ENCODE results near the gene SERPINI2. TPM values are rescaled to one million over a fixed set of nuclear protein-coding genes. Genes with fewer than 3 reads are reported as not detected.
"Not testable (repeated sequence)": the region's sequence is repeated elsewhere in the genome, so short reads cannot be mapped to it uniquely, and the experiment has no call there.

SERPINI2 gene
- total and polyA plus RNA-seq, 2 donors (not counting 3 experiments of a cell fraction or from before 2014, with no cell fraction given) = not detected

DNA sequence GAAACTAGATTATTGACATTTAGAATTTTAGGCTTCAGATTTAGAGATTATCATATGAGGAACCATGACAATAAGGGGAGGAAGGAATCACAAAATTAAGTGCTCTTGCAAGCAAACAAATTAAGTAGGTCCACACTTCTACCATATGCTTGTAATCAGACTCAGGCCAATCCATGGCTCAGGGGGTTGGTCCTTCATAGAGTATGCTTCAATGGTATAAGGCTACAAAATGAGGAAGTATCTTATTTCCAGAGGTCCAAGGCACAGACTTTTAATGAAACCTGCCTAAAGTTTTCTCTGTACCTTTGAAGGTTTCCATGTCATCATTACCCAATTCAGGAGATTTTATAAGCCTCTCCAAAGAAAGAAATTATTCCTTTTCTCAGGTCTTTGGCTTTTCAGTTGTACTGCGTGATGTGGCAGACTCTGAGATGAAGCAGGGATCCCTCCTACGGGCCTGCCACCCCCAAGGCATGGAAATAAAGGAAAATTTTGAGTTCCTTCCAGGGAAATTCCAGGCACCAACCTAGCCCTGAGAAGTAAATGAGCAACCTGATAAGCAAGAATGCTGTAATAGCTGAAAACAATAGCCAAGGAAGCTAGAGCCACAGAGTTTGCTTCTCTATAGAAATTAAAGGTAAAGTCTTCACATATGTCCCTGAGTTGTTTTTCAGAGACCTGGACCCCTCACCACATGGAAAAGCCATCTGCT, 36.3 kb downstream of the SERPINI2 start:
- intact Hi-C loops (cut with micrococcal nuclease) = no loop called here
- H3K9me3 ChIP-seq (replicated peaks; ENCODE audit: control insufficient read depth, insufficient read depth, low read length) = no peaks in the 10 kb centered on the region
- DNase-seq (ENCODE audit: low read depth, low spot score) (no peak), FAIRE-seq (no peak)
- ChIA-PET CTCF (no interaction called here), POLR2A (no interaction called here)
- H3K36me3 ChIP-seq (ENCODE audit: control insufficient read depth in 2 of 2, extremely low read depth in 1 of 2, insufficient read depth in 2 of 2, low read length in 2 of 2) = no peaks in the 10 kb centered on the region
- TF ChIP-seq FOS (IDR thresholded peaks at IDR 0.05; ENCODE audit: borderline replicate concordance, insufficient read depth, low read length) (no peak), MYC (IDR thresholded peaks at IDR 0.05; ENCODE audit: low read depth, low read length) (no peak), EZH2 (IDR thresholded peaks at IDR 0.05; ENCODE audit: borderline replicate concordance, low read depth, low read length, severe bottlenecking) (no peak), JUN (IDR thresholded peaks at IDR 0.05; ENCODE audit: borderline replicate concordance, insufficient read depth, insufficient read length, low read depth) (no peak), POLR2AphosphoS5 (IDR thresholded peaks at IDR 0.05; ENCODE audit: insufficient read depth, low read depth, low read length) (no peak), GATA2 (IDR thresholded peaks at IDR 0.05; ENCODE audit: insufficient read depth, insufficient read length, low read depth, low read length) (no peak), POLR2A (IDR thresholded peaks at IDR 0.05; ENCODE audit: low read depth, low read length) (no peak)
- TF ChIP-seq, protein P1, sequence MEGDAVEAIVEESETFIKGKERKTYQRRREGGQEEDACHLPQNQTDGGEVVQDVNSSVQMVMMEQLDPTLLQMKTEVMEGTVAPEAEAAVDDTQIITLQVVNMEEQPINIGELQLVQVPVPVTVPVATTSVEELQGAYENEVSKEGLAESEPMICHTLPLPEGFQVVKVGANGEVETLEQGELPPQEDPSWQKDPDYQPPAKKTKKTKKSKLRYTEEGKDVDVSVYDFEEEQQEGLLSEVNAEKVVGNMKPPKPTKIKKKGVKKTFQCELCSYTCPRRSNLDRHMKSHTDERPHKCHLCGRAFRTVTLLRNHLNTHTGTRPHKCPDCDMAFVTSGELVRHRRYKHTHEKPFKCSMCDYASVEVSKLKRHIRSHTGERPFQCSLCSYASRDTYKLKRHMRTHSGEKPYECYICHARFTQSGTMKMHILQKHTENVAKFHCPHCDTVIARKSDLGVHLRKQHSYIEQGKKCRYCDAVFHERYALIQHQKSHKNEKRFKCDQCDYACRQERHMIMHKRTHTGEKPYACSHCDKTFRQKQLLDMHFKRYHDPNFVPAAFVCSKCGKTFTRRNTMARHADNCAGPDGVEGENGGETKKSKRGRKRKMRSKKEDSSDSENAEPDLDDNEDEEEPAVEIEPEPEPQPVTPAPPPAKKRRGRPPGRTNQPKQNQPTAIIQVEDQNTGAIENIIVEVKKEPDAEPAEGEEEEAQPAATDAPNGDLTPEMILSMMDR (IDR thresholded peaks at IDR 0.05; ENCODE audit: extremely low read depth in 1 of 2, insufficient read depth in 1 of 2, low read depth in 1 of 2, low read length in 2 of 2) = no peak
- TF ChIP-seq, protein P2, sequence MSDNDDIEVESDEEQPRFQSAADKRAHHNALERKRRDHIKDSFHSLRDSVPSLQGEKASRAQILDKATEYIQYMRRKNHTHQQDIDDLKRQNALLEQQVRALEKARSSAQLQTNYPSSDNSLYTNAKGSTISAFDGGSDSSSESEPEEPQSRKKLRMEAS (IDR thresholded peaks at IDR 0.05; ENCODE audit: insufficient read depth, insufficient read length) = no peak
- no peak overlapping the region for H3K9ac ChIP-seq (replicated peaks; ENCODE audit: extremely low read depth, insufficient read depth, low read length)
- H3K4me3 ChIP-seq (replicated peaks in 1 of 3; ENCODE audit: insufficient read depth in 1 of 3, low read depth in 1 of 3, low read length in 3 of 3) = no peak overlapping the region
- dilution Hi-C loops (cut with MboI; ENCODE audit: extremely low pct_ligation_motif_present, low sequenced_read_pairs) = no loop called here
- H3K27ac ChIP-seq (ENCODE audit: insufficient read depth, low read depth, low read length) = no peak overlapping the region
- H3K4me1 ChIP-seq (ENCODE audit: control insufficient read depth, extremely low read depth, insufficient read depth, low read length) = no peaks in the 10 kb centered on the region
- H3K9me1 ChIP-seq (replicated peaks; ENCODE audit: control insufficient read depth, extremely low read depth, insufficient read depth, low read length) = no peaks in the 10 kb centered on the region
- no peaks in the 10 kb centered on the region for H3K27me3 ChIP-seq (ENCODE audit: control insufficient read depth in 2 of 2, insufficient read depth in 2 of 2, low read length in 2 of 2)
- H2AFZ ChIP-seq (ENCODE audit: low read depth, low read length) = no peak overlapping the region
- no peaks in the 10 kb centered on the region for H4K20me1 ChIP-seq (replicated peaks; ENCODE audit: control insufficient read depth, extremely low read depth, insufficient read depth, low read length)
- no TSS peak for BruUV-seq (replicated peaks)
- no peaks in the 10 kb centered on the region for H3K79me2 ChIP-seq (ENCODE audit: control insufficient read depth, insufficient read depth, low read length)
- no peak overlapping the region for H3K4me2 ChIP-seq (ENCODE audit: insufficient read depth, low read length)

DNA sequence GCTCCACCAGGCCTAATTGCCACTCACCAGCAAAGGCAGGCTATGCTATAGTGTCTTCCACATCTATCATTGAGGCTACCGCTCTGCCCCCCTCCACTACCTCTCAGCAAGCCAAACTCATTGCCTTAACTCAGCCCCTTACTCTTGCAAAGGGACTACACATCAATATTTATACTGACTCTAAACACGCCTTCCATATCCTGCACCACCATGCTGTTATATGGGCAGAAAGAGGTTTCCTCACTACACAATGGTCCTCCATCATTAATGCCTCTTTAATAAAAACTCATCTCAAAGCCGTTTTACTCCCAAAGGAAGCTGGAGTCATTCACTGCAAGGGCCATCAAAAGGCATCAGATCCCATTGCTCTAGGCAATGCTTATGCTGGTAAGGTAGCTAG, 46.9 kb downstream of the SERPINI2 start:
- H3K27me3 ChIP-seq (ENCODE audit: control insufficient read depth in 2 of 2, insufficient read depth in 2 of 2, low read length in 2 of 2); DNase-seq (ENCODE audit: low read depth, low spot score); H3K9me1 ChIP-seq (replicated peaks; ENCODE audit: control insufficient read depth, extremely low read depth, insufficient read depth, low read length); POLR2A ChIA-PET; H3K4me1 ChIP-seq (ENCODE audit: control insufficient read depth, extremely low read depth, insufficient read depth, low read length); H3K9me3 ChIP-seq (replicated peaks; ENCODE audit: control insufficient read depth, insufficient read depth, low read length); H3K4me3 ChIP-seq (replicated peaks in 1 of 3; ENCODE audit: insufficient read depth in 1 of 3, low read depth in 1 of 3, low read length in 3 of 3); H4K20me1 ChIP-seq (replicated peaks; ENCODE audit: control insufficient read depth, extremely low read depth, insufficient read depth, low read length); H3K36me3 ChIP-seq (ENCODE audit: control insufficient read depth in 2 of 2, extremely low read depth in 1 of 2, insufficient read depth in 2 of 2, low read length in 2 of 2); H3K4me2 ChIP-seq (ENCODE audit: insufficient read depth, low read length); CTCF ChIA-PET; H2AFZ ChIP-seq (ENCODE audit: low read depth, low read length); H3K27ac ChIP-seq (ENCODE audit: insufficient read depth, low read depth, low read length); BruUV-seq (replicated peaks); FAIRE-seq; intact Hi-C loops (cut with micrococcal nuclease); H3K9ac ChIP-seq (replicated peaks; ENCODE audit: extremely low read depth, insufficient read depth, low read length); dilution Hi-C loops (cut with MboI; ENCODE audit: extremely low pct_ligation_motif_present, low sequenced_read_pairs); H3K79me2 ChIP-seq (ENCODE audit: control insufficient read depth, insufficient read depth, low read length): not testable (repeated sequence)

DNA sequence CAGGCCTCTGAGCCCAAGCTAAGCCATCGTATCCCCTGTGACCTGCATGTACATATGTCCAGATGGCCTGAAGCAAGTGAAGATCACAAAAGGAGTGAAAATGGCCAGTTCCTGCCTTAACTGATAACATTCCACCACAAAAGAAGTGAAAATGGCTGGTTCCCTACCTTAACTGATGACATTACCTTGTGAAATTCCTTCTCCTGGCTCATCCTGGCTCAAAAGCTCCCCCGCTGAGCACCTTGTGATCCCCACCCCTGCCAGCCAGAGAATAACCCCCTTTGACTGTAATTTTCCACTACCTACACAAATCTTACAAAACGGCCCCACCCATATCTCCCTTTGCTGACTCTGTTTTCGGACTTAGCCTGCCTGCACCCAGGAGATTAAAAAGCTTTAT, 51.4 kb downstream of the SERPINI2 start:
- H3K4me2 ChIP-seq (ENCODE audit: insufficient read depth, low read length); H3K27me3 ChIP-seq (ENCODE audit: control insufficient read depth in 2 of 2, insufficient read depth in 2 of 2, low read length in 2 of 2); H3K27ac ChIP-seq (ENCODE audit: insufficient read depth, low read depth, low read length); dilution Hi-C loops (cut with MboI; ENCODE audit: extremely low pct_ligation_motif_present, low sequenced_read_pairs); H2AFZ ChIP-seq (ENCODE audit: low read depth, low read length); H3K9me1 ChIP-seq (replicated peaks; ENCODE audit: control insufficient read depth, extremely low read depth, insufficient read depth, low read length); H3K4me1 ChIP-seq (ENCODE audit: control insufficient read depth, extremely low read depth, insufficient read depth, low read length); POLR2A ChIA-PET; H3K4me3 ChIP-seq (replicated peaks in 1 of 3; ENCODE audit: insufficient read depth in 1 of 3, low read depth in 1 of 3, low read length in 3 of 3); H3K79me2 ChIP-seq (ENCODE audit: control insufficient read depth, insufficient read depth, low read length); FAIRE-seq; H3K36me3 ChIP-seq (ENCODE audit: control insufficient read depth in 2 of 2, extremely low read depth in 1 of 2, insufficient read depth in 2 of 2, low read length in 2 of 2); H3K9ac ChIP-seq (replicated peaks; ENCODE audit: extremely low read depth, insufficient read depth, low read length); intact Hi-C loops (cut with micrococcal nuclease); CTCF ChIA-PET; BruUV-seq (replicated peaks); H4K20me1 ChIP-seq (replicated peaks; ENCODE audit: control insufficient read depth, extremely low read depth, insufficient read depth, low read length); DNase-seq (ENCODE audit: low read depth, low spot score); H3K9me3 ChIP-seq (replicated peaks; ENCODE audit: control insufficient read depth, insufficient read depth, low read length): not testable (repeated sequence)
